Stimulated activated naive CD4-positive, alpha-beta T cell treated with Interleukin-2 at 50 U/mL for 16 hours (primary cell): Measurements from ENCODE around the gene CREB3L2.

Experiments used
- DNase-seq: peaks from one replicate; lab custom pipeline; 2025; lab: John Stamatoyannopoulos, UW

CREB3L2 gene

GRCh38 chr7:137871170-137871915 is 130.5 kb downstream of the CREB3L2 start:
- no peak for DNase-seq

GRCh38 chr7:137870684-137871083 is 131.2 kb downstream of the CREB3L2 start:
- no peak for DNase-seq

GRCh38 chr7:137870078-137870477 is 131.8 kb downstream of the CREB3L2 start:
- DNase-seq = no peak

- no peak for DNase-seq
Observed at GRCh38 chr7:137869260-137869659, 132.6 kb downstream of the CREB3L2 start.

GRCh38 chr7:137867289-137867688 is 134.6 kb downstream of the CREB3L2 start:
- no peak for DNase-seq

- no peak for DNase-seq
Observed at GRCh38 chr7:137865764-137866163, 136.1 kb downstream of the CREB3L2 start.

GRCh38 chr7:137862964-137863363 is 138.9 kb downstream of the CREB3L2 start:
- DNase-seq = no peak

- DNase-seq = no peak
Observed at GRCh38 chr7:137862358-137862757, 139.5 kb downstream of the CREB3L2 start.

- DNase-seq = no peak
Observed at GRCh38 chr7:137860542-137860941, 141.3 kb downstream of the CREB3L2 start.

GRCh38 chr7:137853053-137853452 is 148.8 kb downstream of the CREB3L2 start:
- no peak for DNase-seq

- no peak for DNase-seq
Observed at GRCh38 chr7:137852108-137852507, 149.8 kb downstream of the CREB3L2 start.

GRCh38 chr7:137850972-137851945 is 150.6 kb downstream of the CREB3L2 start:
- DNase-seq = no peak

GRCh38 chr7:137850571-137850970 is 151.3 kb downstream of the CREB3L2 start:
- DNase-seq = no peak

- DNase-seq = no peak
Observed at GRCh38 chr7:137848095-137848494, 153.8 kb downstream of the CREB3L2 start.

GRCh38 chr7:137847568-137848050 is 154.3 kb downstream of the CREB3L2 start:
- DNase-seq = no peak

GRCh38 chr7:137846827-137847567 is 154.9 kb downstream of the CREB3L2 start, which contains the start of gene DGKI:
Gene DGKI (minus strand): TSS chr7:137846974.
- DNase-seq = no peak

- no peak for DNase-seq
Observed at GRCh38 chr7:137846549-137846826, 155.4 kb downstream of the CREB3L2 start.

GRCh38 chr7:137844677-137845425 is 157.0 kb downstream of the CREB3L2 start:
- no peak for DNase-seq

GRCh38 chr7:137839903-137840779 is 161.7 kb downstream of the CREB3L2 start:
- no peak for DNase-seq

- no peak for DNase-seq
Observed at GRCh38 chr7:137838706-137839315, 163.1 kb downstream of the CREB3L2 start.
